ENCODE measurements around the gene L3MBTL4. TPM values are rescaled to one million over a fixed set of nuclear protein-coding genes. Genes with fewer than 3 reads are reported as not detected.

The L3MBTL4 gene
- total and polyA plus RNA-seq, 4 donors: 3.9 to 11.5 (median 6.5) TPM

- Histone ChIP-seq H3K27me3 (ENCODE audit: control insufficient read depth, insufficient read depth, low read length) (no peaks in the 10 kb centered on the region), H3K36me3 (ENCODE audit: control insufficient read depth, insufficient read depth, low read length) (no peaks in the 10 kb centered on the region), H3K4me1 (ENCODE audit: control insufficient read depth, insufficient read depth, low read length) (no peaks in the 10 kb centered on the region), H3K9me3 (ENCODE audit: control insufficient read depth, insufficient read depth, low read length) (peaks cover 3% of the 10 kb centered on the region), H3K27ac (ENCODE audit: low read depth, low read length) (no peak overlapping the region), H3K4me3 (ENCODE audit: low read depth, low read length) (no peak overlapping the region)
- peak in 2 of 6 donors; percentile 19 to 80 for DNase-seq (ENCODE audit: low read depth in 4 of 6, low spot score in 6 of 6)
- WGBS (ENCODE audit: insufficient coverage): 60% methylated on average over 1 of the region's 1 CpG
Observed at GRCh38 chr18:6119761-6120160, 294.9 kb downstream of the L3MBTL4 start.

- H3K9me3 ChIP-seq (ENCODE audit: control insufficient read depth, insufficient read depth, low read length): no peaks in the 10 kb centered on the region
- H3K27ac ChIP-seq (ENCODE audit: low read depth, low read length): no peak overlapping the region
- H3K4me3 ChIP-seq (ENCODE audit: low read depth, low read length): no peak overlapping the region
- no peaks in the 10 kb centered on the region for H3K4me1 ChIP-seq (ENCODE audit: control insufficient read depth, insufficient read depth, low read length)
- no peak for DNase-seq (ENCODE audit: low read depth in 4 of 6, low spot score in 6 of 6)
- no peaks in the 10 kb centered on the region for H3K36me3 ChIP-seq (ENCODE audit: control insufficient read depth, insufficient read depth, low read length)
- WGBS (ENCODE audit: insufficient coverage): 59% methylated on average over 2 of the region's 2 CpGs
- H3K27me3 ChIP-seq (ENCODE audit: control insufficient read depth, insufficient read depth, low read length): no peaks in the 10 kb centered on the region
Observed at GRCh38 chr18:6118080-6118479, 296.6 kb downstream of the L3MBTL4 start.

DNA sequence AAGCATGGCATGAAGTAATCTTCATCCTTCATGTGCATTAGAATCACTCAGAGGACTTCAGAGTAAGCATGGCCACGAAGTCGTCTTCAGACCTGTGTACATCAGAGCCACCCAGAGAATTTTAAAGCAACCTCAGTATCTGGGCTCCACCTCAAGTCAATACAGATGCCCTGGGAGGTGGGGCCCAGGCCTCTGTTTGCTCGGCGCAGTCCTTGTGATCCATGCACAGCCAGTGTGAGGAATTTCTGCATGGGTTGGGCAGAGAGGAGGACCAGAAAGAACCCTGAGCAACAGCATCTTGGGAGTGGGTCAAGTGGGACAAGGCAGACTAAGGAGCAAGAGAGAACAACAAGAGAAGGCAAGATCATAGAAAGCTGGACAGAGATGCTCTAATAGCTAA, 299.0 kb downstream of the L3MBTL4 start:
- no peak for DNase-seq (ENCODE audit: low read depth in 4 of 6, low spot score in 6 of 6)
- H3K4me3 ChIP-seq (ENCODE audit: low read depth, low read length): no peak overlapping the region

GRCh38 chr18:6113650-6114049, 301.1 kb downstream of the L3MBTL4 start:
- no peaks in the 10 kb centered on the region for H3K9me3 ChIP-seq (ENCODE audit: control insufficient read depth, insufficient read depth, low read length)
- H3K36me3 ChIP-seq (ENCODE audit: control insufficient read depth, insufficient read depth, low read length): no peaks in the 10 kb centered on the region
- no peak overlapping the region for H3K4me3 ChIP-seq (ENCODE audit: low read depth, low read length)
- WGBS (ENCODE audit: insufficient coverage): no CpG with 5 or more reads among the region's 2 CpGs
- H3K4me1 ChIP-seq (ENCODE audit: control insufficient read depth, insufficient read depth, low read length): no peaks in the 10 kb centered on the region
- H3K27me3 ChIP-seq (ENCODE audit: control insufficient read depth, insufficient read depth, low read length): no peaks in the 10 kb centered on the region
- no peak for DNase-seq (ENCODE audit: low read depth in 4 of 6, low spot score in 6 of 6)
- H3K27ac ChIP-seq (ENCODE audit: low read depth, low read length): no peak overlapping the region

More for the DNA sequence above, 299.0 kb downstream of the L3MBTL4 start:
- 95% methylated on average over 4 of the region's 4 CpGs for WGBS (ENCODE audit: insufficient coverage)
- no peaks in the 10 kb centered on the region for H3K36me3 ChIP-seq (ENCODE audit: control insufficient read depth, insufficient read depth, low read length)
- no peaks in the 10 kb centered on the region for H3K4me1 ChIP-seq (ENCODE audit: control insufficient read depth, insufficient read depth, low read length)
- H3K27me3 ChIP-seq (ENCODE audit: control insufficient read depth, insufficient read depth, low read length): no peaks in the 10 kb centered on the region
- H3K9me3 ChIP-seq (ENCODE audit: control insufficient read depth, insufficient read depth, low read length): no peaks in the 10 kb centered on the region
- H3K27ac ChIP-seq (ENCODE audit: low read depth, low read length): no peak overlapping the region

DNA sequence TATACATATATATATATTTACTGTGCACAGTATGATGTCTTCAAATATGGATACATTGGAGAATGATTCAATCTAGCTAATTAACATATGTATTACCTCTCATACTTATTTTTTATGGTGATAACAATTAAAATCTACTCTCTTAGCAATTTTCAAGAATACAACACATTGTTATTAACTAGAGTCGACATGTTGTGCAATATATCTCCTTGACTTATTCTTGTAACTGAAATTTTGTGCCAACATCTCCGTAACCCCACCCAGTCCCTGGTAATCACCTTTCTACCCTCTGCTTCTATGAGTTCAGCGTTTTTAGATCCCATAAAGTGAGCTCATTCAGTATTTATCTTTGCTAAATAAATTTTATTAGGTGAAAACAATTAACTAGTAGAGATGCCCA, 303.0 kb downstream of the L3MBTL4 start:
- no peaks in the 10 kb centered on the region for H3K27me3 ChIP-seq (ENCODE audit: control insufficient read depth, insufficient read depth, low read length)
- WGBS (ENCODE audit: insufficient coverage): 50% methylated on average over 1 of the region's 3 CpGs
- no peaks in the 10 kb centered on the region for H3K36me3 ChIP-seq (ENCODE audit: control insufficient read depth, insufficient read depth, low read length)
- no peak overlapping the region for H3K4me3 ChIP-seq (ENCODE audit: low read depth, low read length)
- no peaks in the 10 kb centered on the region for H3K9me3 ChIP-seq (ENCODE audit: control insufficient read depth, insufficient read depth, low read length)
- DNase-seq (ENCODE audit: low read depth in 4 of 6, low spot score in 6 of 6): no peak
- H3K4me1 ChIP-seq (ENCODE audit: control insufficient read depth, insufficient read depth, low read length): peaks cover 7% of the 10 kb centered on the region
- no peak overlapping the region for H3K27ac ChIP-seq (ENCODE audit: low read depth, low read length)

GRCh38 chr18:6109743-6110142, 305.0 kb downstream of the L3MBTL4 start:
- no peak for DNase-seq (ENCODE audit: low read depth in 4 of 6, low spot score in 6 of 6)
- WGBS (ENCODE audit: insufficient coverage): 100% methylated on average over 3 of the region's 6 CpGs
- Histone ChIP-seq H3K4me1 (ENCODE audit: control insufficient read depth, insufficient read depth, low read length) (peaks cover 8% of the 10 kb centered on the region), H3K9me3 (ENCODE audit: control insufficient read depth, insufficient read depth, low read length) (no peaks in the 10 kb centered on the region), H3K36me3 (ENCODE audit: control insufficient read depth, insufficient read depth, low read length) (no peaks in the 10 kb centered on the region), H3K4me3 (ENCODE audit: low read depth, low read length) (no peak overlapping the region), H3K27me3 (ENCODE audit: control insufficient read depth, insufficient read depth, low read length) (no peaks in the 10 kb centered on the region), H3K27ac (ENCODE audit: low read depth, low read length) (no peak overlapping the region)

DNA sequence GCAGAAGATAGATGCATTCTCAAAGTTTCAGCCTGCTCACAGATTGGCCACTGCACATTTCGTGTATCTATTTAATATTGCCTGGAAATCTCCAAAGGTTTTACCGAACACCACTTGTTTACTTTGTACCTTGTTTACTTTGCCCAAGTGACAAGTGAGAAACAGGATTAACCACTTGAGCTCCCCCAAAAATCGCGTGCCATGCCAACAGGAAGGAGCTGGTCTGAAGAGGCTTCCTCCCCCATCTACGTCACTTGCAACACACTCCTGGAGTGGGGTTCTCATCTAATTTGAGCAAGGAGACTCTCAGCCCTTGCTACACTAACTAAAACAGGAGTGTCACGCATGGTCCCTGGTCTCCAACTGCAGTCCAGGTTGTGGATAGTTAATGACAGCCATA, 306.9 kb downstream of the L3MBTL4 start:
- no peak overlapping the region for H3K4me3 ChIP-seq (ENCODE audit: low read depth, low read length)
- WGBS (ENCODE audit: insufficient coverage): 76% methylated on average over 5 of the region's 6 CpGs

DNA sequence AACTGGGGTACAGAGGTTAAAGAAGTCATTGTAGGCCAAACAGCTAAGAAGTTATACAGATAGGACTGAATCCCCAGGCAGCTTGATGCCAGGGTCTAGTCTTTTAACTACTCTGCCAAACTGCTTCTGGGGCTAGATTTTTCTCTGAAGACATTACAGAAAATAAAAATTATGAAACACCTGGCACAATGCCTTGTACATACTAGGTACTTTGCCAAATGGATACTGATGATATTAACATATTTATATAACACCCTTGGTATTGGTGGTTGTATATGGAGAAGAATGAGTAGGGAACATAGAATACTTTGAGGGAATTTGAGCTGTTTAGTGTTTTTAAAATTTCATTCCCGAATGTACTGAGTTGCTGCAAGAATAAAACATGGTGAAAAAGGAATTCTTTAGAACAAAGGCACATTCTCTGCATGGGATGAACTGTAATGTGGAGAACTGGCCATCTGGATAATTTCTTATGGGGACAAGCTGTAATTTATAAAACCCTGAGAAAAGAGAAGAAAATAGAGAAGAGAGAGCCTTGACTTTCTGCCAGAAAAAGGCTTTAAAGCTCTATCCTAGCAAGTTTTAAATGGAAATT, 308.5 kb downstream of the L3MBTL4 start:
- H3K4me1 ChIP-seq (ENCODE audit: control insufficient read depth, insufficient read depth, low read length): peaks cover 8% of the 10 kb centered on the region
- H3K36me3 ChIP-seq (ENCODE audit: control insufficient read depth, insufficient read depth, low read length): no peaks in the 10 kb centered on the region
- no peak overlapping the region for H3K4me3 ChIP-seq (ENCODE audit: low read depth, low read length)
- WGBS (ENCODE audit: insufficient coverage): 20% methylated on average over 1 of the region's 1 CpG
- H3K27ac ChIP-seq (ENCODE audit: low read depth, low read length): no peak overlapping the region
- no peaks in the 10 kb centered on the region for H3K9me3 ChIP-seq (ENCODE audit: control insufficient read depth, insufficient read depth, low read length)
- no peaks in the 10 kb centered on the region for H3K27me3 ChIP-seq (ENCODE audit: control insufficient read depth, insufficient read depth, low read length)
- DNase-seq (ENCODE audit: low read depth in 4 of 6, low spot score in 6 of 6): peak in 2 of 6 donors; percentile 65 to 76

More for the DNA sequence above, 306.9 kb downstream of the L3MBTL4 start:
- H3K36me3 ChIP-seq (ENCODE audit: control insufficient read depth, insufficient read depth, low read length): no peaks in the 10 kb centered on the region
- no peak for DNase-seq (ENCODE audit: low read depth in 4 of 6, low spot score in 6 of 6)
- H3K4me1 ChIP-seq (ENCODE audit: control insufficient read depth, insufficient read depth, low read length): peaks cover 8% of the 10 kb centered on the region
- H3K27ac ChIP-seq (ENCODE audit: low read depth, low read length): no peak overlapping the region
- no peaks in the 10 kb centered on the region for H3K27me3 ChIP-seq (ENCODE audit: control insufficient read depth, insufficient read depth, low read length)
- no peaks in the 10 kb centered on the region for H3K9me3 ChIP-seq (ENCODE audit: control insufficient read depth, insufficient read depth, low read length)

DNA sequence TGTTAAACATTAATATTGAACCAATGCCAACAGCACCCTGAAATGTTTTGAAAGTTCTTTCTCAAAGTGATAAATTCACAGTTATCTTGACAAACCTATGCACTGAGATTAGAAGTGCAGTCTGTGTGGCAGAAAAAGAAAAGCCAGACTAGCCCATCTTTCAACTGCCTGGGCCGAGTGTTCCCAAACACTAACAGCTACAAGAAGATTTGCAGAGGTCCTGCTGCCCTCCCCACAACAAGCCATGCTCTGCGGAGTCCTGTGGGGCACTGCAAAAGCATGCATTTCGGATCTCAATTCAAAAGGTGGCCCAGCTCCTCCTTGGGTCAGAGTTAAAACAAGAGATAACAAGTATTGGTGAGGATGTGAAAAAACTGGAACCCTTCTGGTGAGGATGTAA, 311.0 kb downstream of the L3MBTL4 start:
- H3K4me1 ChIP-seq (ENCODE audit: control insufficient read depth, insufficient read depth, low read length): peaks cover 8% of the 10 kb centered on the region
- H3K27me3 ChIP-seq (ENCODE audit: control insufficient read depth, insufficient read depth, low read length): no peaks in the 10 kb centered on the region
- DNase-seq (ENCODE audit: low read depth in 4 of 6, low spot score in 6 of 6): no peak
- H3K36me3 ChIP-seq (ENCODE audit: control insufficient read depth, insufficient read depth, low read length): no peaks in the 10 kb centered on the region
- H3K4me3 ChIP-seq (ENCODE audit: low read depth, low read length): no peak overlapping the region
- H3K27ac ChIP-seq (ENCODE audit: low read depth, low read length): no peak overlapping the region
- H3K9me3 ChIP-seq (ENCODE audit: control insufficient read depth, insufficient read depth, low read length): no peaks in the 10 kb centered on the region
- 33% methylated on average over 2 of the region's 3 CpGs for WGBS (ENCODE audit: insufficient coverage)

DNA sequence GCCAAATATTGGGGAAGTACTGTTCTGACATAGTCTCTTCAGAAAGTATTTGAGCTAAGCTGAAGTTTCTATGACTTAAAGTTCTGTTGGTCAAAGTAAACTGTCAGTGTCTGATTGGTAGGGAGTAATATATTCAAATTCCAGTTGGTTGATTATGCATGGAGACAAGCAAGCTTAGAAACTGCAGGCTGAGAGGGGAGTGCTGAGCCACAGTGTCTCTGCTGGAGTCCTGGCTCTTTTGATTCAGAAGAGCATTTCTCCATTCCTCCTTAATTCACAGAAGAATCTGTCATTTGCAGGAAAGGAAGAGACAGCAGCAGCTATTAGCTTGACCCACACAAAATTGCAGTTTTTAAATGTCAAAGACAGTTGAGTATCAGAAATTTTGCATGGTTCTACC, 318.0 kb downstream of the L3MBTL4 start:
- no peaks in the 10 kb centered on the region for H3K27me3 ChIP-seq (ENCODE audit: control insufficient read depth, insufficient read depth, low read length)
- no peaks in the 10 kb centered on the region for H3K36me3 ChIP-seq (ENCODE audit: control insufficient read depth, insufficient read depth, low read length)
- no peaks in the 10 kb centered on the region for H3K9me3 ChIP-seq (ENCODE audit: control insufficient read depth, insufficient read depth, low read length)
- peak in 1 of 6 donors; percentile 22 for DNase-seq (ENCODE audit: low read depth in 4 of 6, low spot score in 6 of 6)
- H3K4me1 ChIP-seq (ENCODE audit: control insufficient read depth, insufficient read depth, low read length): no peaks in the 10 kb centered on the region
- H3K27ac ChIP-seq (ENCODE audit: low read depth, low read length): no peak overlapping the region
- H3K4me3 ChIP-seq (ENCODE audit: low read depth, low read length): no peak overlapping the region

All from spinal cord (tissue), 10 donors.